ENCODE results near the gene PLSCR1. TPM values are rescaled to one million over a fixed set of nuclear protein-coding genes. Genes with fewer than 3 reads are reported as not detected.
A peak's percentile ranks its signal among the peaks of the same experiment; 100 is the strongest.

PLSCR1 gene
- total RNA-seq, 1 experiment from 2014 or later, result 52.7 TPM

DNA sequence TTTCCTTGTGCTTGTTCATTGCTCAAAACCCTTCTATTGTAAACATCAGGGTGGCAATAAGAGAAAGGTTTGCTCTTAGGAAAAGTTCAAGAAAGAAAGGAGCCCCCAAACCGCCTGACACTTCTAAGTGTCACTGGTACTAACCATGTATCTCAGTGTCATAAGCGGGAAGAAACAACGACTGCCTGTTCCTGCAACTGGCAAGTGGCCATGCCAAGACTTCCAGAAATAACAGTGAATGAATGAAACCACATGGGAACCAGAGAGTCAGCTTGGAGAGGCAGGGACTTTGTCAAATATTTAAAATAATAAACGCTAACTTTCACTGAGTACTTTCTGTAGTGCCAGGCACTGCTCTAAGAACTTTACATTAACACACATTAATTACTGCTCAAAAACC, 76.2 kb downstream of the PLSCR1 start:
- in situ Hi-C loops (cut with HindIII; ENCODE audit: low pct_unique_long_range_greater_than_20kb, low sequenced_read_pairs), result no loop called here
- ATAC-seq, result 0 out of 2 replicates have a peak, but pooled peaks have one; percentile 5
- BruUV-seq (replicated peaks), result no TSS peak
- Histone ChIP-seq H3K36me3 (ENCODE audit: control insufficient read depth, insufficient read depth, low read length) (no peaks in the 10 kb centered on the region), H3K27ac (ENCODE audit: low read length) (peak overlapping the region; percentile 89), H3K4me1 (ENCODE audit: control insufficient read depth, insufficient read depth, low read length) (peaks cover 40% of the 10 kb centered on the region), H3K27me3 (ENCODE audit: control insufficient read depth, insufficient read depth, low read length) (no peaks in the 10 kb centered on the region), H3K9me3 (ENCODE audit: control insufficient read depth, insufficient read depth, low read depth, low read length) (no peaks in the 10 kb centered on the region), H3K4me3 (ENCODE audit: low read depth in 2 of 2, low read length in 2 of 2) (peak overlapping the region; percentile 57 to 75; a peak in 3 of 4 replicates)
- intact Hi-C loops (cut with micrococcal nuclease; ENCODE audit: unreplicated experiment), result loop anchor here (2.0 kb wide), 1 partner anchor 77 kb away; the partner anchor contains the start of gene PLSCR1
- TF ChIP-seq POLR2AphosphoS5 (IDR thresholded peaks at IDR 0.05; ENCODE audit: low read depth, low read length) (no peak), SIN3A (IDR thresholded peaks at IDR 0.05; ENCODE audit: borderline replicate concordance, insufficient read depth, low read depth, low read length) (no peak)
- TF ChIP-seq, protein P1, sequence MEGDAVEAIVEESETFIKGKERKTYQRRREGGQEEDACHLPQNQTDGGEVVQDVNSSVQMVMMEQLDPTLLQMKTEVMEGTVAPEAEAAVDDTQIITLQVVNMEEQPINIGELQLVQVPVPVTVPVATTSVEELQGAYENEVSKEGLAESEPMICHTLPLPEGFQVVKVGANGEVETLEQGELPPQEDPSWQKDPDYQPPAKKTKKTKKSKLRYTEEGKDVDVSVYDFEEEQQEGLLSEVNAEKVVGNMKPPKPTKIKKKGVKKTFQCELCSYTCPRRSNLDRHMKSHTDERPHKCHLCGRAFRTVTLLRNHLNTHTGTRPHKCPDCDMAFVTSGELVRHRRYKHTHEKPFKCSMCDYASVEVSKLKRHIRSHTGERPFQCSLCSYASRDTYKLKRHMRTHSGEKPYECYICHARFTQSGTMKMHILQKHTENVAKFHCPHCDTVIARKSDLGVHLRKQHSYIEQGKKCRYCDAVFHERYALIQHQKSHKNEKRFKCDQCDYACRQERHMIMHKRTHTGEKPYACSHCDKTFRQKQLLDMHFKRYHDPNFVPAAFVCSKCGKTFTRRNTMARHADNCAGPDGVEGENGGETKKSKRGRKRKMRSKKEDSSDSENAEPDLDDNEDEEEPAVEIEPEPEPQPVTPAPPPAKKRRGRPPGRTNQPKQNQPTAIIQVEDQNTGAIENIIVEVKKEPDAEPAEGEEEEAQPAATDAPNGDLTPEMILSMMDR (IDR thresholded peaks at IDR 0.05), result no peak
- ChIA-PET POLR2A (interaction anchor here (0.5 to 1.8 kb wide), 2 partner anchors 76 kb away, joined by 8 to 9 read pairs; partner anchors contain the start of gene PLSCR1), CTCF (interaction anchor here (0.6 kb wide), 1 partner anchor 214 kb away, joined by 5 read pairs; no protein-coding TSS in a partner anchor)
- no peak for DNase-seq (ENCODE audit: low read depth, low spot score)

DNA sequence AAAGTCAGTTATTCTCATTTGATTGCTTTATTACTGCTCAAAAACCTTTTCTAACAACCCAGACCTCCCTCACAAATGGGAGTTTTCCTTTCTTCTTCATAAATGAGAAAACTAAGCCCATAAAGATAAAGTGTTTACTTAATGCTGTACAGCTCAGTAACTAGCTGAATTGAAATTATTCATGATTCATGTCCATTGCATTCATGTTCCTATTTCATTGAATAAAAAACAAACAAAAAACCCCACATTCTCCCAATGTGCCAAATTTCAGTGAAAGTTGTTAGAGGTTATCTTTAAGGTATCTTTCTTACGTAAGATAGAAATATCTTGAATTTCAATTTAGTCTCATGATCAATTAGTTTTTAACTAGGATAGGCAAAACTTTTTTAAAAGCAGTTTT, 77.8 kb downstream of the PLSCR1 start:
- Histone ChIP-seq H3K4me3 (ENCODE audit: low read depth in 2 of 2, low read length in 2 of 2) (no peak overlapping the region), H3K27me3 (ENCODE audit: control insufficient read depth, insufficient read depth, low read length) (no peaks in the 10 kb centered on the region), H3K4me1 (ENCODE audit: control insufficient read depth, insufficient read depth, low read length) (peaks cover 40% of the 10 kb centered on the region), H3K9me3 (ENCODE audit: control insufficient read depth, insufficient read depth, low read depth, low read length) (no peaks in the 10 kb centered on the region), H3K36me3 (ENCODE audit: control insufficient read depth, insufficient read depth, low read length) (no peaks in the 10 kb centered on the region), H3K27ac (ENCODE audit: low read length) (peak overlapping the region; percentile 89)
- DNase-seq (ENCODE audit: low read depth, low spot score), result no peak
- intact Hi-C loops (cut with micrococcal nuclease; ENCODE audit: unreplicated experiment), result no loop called here
- no TSS peak for BruUV-seq (replicated peaks)
- ChIA-PET POLR2A (no interaction called here), CTCF (no interaction called here)
- ATAC-seq, result peak; percentile 37
- in situ Hi-C loops (cut with HindIII; ENCODE audit: low pct_unique_long_range_greater_than_20kb, low sequenced_read_pairs), result no loop called here
- TF ChIP-seq TCF7L2 (IDR thresholded peaks at IDR 0.05; ENCODE audit: low read depth, low read length) (peak; percentile 74), SIN3A (IDR thresholded peaks at IDR 0.05; ENCODE audit: borderline replicate concordance, insufficient read depth, low read depth, low read length) (no peak)
- TF ChIP-seq, protein P1 (IDR thresholded peaks at IDR 0.05), result no peak
- TF ChIP-seq, protein P2, sequence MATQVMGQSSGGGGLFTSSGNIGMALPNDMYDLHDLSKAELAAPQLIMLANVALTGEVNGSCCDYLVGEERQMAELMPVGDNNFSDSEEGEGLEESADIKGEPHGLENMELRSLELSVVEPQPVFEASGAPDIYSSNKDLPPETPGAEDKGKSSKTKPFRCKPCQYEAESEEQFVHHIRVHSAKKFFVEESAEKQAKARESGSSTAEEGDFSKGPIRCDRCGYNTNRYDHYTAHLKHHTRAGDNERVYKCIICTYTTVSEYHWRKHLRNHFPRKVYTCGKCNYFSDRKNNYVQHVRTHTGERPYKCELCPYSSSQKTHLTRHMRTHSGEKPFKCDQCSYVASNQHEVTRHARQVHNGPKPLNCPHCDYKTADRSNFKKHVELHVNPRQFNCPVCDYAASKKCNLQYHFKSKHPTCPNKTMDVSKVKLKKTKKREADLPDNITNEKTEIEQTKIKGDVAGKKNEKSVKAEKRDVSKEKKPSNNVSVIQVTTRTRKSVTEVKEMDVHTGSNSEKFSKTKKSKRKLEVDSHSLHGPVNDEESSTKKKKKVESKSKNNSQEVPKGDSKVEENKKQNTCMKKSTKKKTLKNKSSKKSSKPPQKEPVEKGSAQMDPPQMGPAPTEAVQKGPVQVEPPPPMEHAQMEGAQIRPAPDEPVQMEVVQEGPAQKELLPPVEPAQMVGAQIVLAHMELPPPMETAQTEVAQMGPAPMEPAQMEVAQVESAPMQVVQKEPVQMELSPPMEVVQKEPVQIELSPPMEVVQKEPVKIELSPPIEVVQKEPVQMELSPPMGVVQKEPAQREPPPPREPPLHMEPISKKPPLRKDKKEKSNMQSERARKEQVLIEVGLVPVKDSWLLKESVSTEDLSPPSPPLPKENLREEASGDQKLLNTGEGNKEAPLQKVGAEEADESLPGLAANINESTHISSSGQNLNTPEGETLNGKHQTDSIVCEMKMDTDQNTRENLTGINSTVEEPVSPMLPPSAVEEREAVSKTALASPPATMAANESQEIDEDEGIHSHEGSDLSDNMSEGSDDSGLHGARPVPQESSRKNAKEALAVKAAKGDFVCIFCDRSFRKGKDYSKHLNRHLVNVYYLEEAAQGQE (IDR thresholded peaks at IDR 0.05; ENCODE audit: insufficient read depth in 1 of 2, low read depth in 2 of 2, low read length in 1 of 2), result no peak
